Panc1 (cell line): ENCODE measurements around the gene APOBR. TPM values are rescaled to one million over a fixed set of nuclear protein-coding genes. Genes with fewer than 3 reads are reported as not detected.

Source experiments
- ATAC-seq: fragments of 200-7000 bp; cut with Tn5 transposase; 2 replicates; pipeline ENCODE4 v1.9.1; 2020; ENCODE audit warnings: mild to moderate bottlenecking, moderate library complexity
- BruUV-seq: library from RNA; stranded (reverse); fragments of 400-500 nt; replicated peaks from 2 replicates; lab custom pipeline; 2021; lab: Mats Ljungman, UMichigan
- CTCF ChIA-PET: fragments of 300-600 bp; sonication (Branson Sonifier 250); formaldehyde crosslinking; loops from one replicate; lab custom pipeline; 2022; ENCODE audit warnings: antibody characterized with exemption; lab: Charles Lee
- POLR2A ChIA-PET: fragments of 300-600 bp; sonication (Branson Sonifier 250); formaldehyde crosslinking; loops from one replicate; lab custom pipeline; 2022; ENCODE audit warnings: antibody characterized with exemption; lab: Charles Lee
- DNase-seq: peaks from one replicate; pipeline ENCODE4 v3.0.0-alpha.2; 2010; ENCODE audit warnings: low read depth, low spot score
- H3K27ac ChIP-seq: 2 replicates; pipeline ENCODE4 v1.5.1; 2011; ENCODE audit warnings: mild to moderate bottlenecking, low read length, inconsistent platforms
- H3K27me3 ChIP-seq: fragments of 200-500 bp; sonication (Bioruptor generic); 2 replicates; pipeline ENCODE4 v1.6.0; 2014; ENCODE audit warnings: low read length, inconsistent platforms; ENCODE audit not compliant: control insufficient read depth, insufficient read depth
- H3K36me3 ChIP-seq: fragments of 200-500 bp; sonication (Bioruptor generic); 2 replicates; pipeline ENCODE4 v1.5.1; 2014; ENCODE audit warnings: inconsistent platforms, mild to moderate bottlenecking, low read length, moderate library complexity; ENCODE audit not compliant: control insufficient read depth, insufficient read depth
- H3K4me1 ChIP-seq: 2 replicates; pipeline ENCODE4 v1.5.1; 2011; ENCODE audit warnings: inconsistent platforms, mild to moderate bottlenecking, low read length, moderate library complexity; ENCODE audit not compliant: control insufficient read depth, insufficient read depth
- H3K4me3 ChIP-seq, 2 experiments: 2 replicates each; pipeline ENCODE4 v1.5.1; 2011 to 2012; ENCODE audit warnings: low read depth in 2 of 2, low read length in 2 of 2, mild to moderate bottlenecking in 2 of 2, inconsistent platforms in 1 of 2, moderate library complexity in 1 of 2
- H3K9me3 ChIP-seq: fragments of 200-500 bp; sonication (Bioruptor generic); 2 replicates; pipeline ENCODE4 v1.5.1; 2014; ENCODE audit warnings: low read depth, mild to moderate bottlenecking, inconsistent platforms, low read length, moderate library complexity; ENCODE audit not compliant: control insufficient read depth, insufficient read depth
- CTCF ChIP-seq: fragments of 450-650 bp; IDR thresholded peaks from 2 replicates; pipeline ENCODE4 v1.5.1; 2017; ENCODE audit warnings: mild to moderate bottlenecking
- POLR2AphosphoS5 ChIP-seq: IDR thresholded peaks from 2 replicates; pipeline ENCODE4 v1.6.1; 2012; ENCODE audit warnings: mild to moderate bottlenecking, low read depth, low read length, moderate library complexity
- REST ChIP-seq, 2 experiments: IDR thresholded peaks; 2 replicates each; pipeline ENCODE4 v1.6.1; 2011 to 2012; ENCODE audit warnings: low read depth in 2 of 2, control low read depth in 1 of 2, low read length in 1 of 2, mild to moderate bottlenecking in 1 of 2, moderate library complexity in 1 of 2; ENCODE audit not compliant: insufficient read depth in 1 of 2
- SIN3A ChIP-seq: IDR thresholded peaks from 2 replicates; pipeline ENCODE4 v1.6.1; 2012; ENCODE audit warnings: low read depth, mild to moderate bottlenecking, low read length, moderate library complexity, borderline replicate concordance; ENCODE audit not compliant: insufficient read depth
- TCF7L2 ChIP-seq: IDR thresholded peaks from 2 replicates; pipeline ENCODE4 v1.6.1; 2011; ENCODE audit warnings: mild to moderate bottlenecking, low read depth, low read length, inconsistent platforms
- in situ Hi-C: cut with HindIII; loops from 2 replicates; pipeline ENCODE4 v1.10.0; 2016; ENCODE audit warnings: low sequenced_read_pairs, low pct_unique_long_range_greater_than_20kb
- intact Hi-C: fragments of 100-400 bp; cut with micrococcal nuclease; formaldehyde crosslinking; loops from one replicate; pipeline ENCODE4 v1.10.0; 2022; ENCODE audit not compliant: unreplicated experiment
- total RNA-seq: library from RNA; stranded (reverse); gene quantifications from one replicate; pipeline ENCODE4 v1.2.1, GENCODE V29; 2021; ENCODE audit not compliant: unreplicated experiment

The APOBR gene
- total RNA-seq, 1 experiment from 2014 or later, result 0.13 TPM

- no peak overlapping the region for H3K4me3 ChIP-seq
- H3K9me3 ChIP-seq, result no peaks in the 10 kb centered on the region
- TF ChIP-seq POLR2AphosphoS5 (no peak), TCF7L2 (no peak), REST (IDR thresholded peaks at IDR 0.05; ENCODE audit: insufficient read depth in 1 of 2, low read depth in 2 of 2, low read length in 1 of 2) (no peak), SIN3A (no peak), CTCF (no peak)
- POLR2A ChIA-PET, result interaction anchor here (0.6 kb wide), 1 partner anchor 21 kb away, joined by 3 read pairs; no protein-coding TSS in a partner anchor
- ATAC-seq, result no peak
- DNase-seq, result no peak
- no peaks in the 10 kb centered on the region; the same call in 1 of the 2 replicates for H3K4me1 ChIP-seq
- H3K27me3 ChIP-seq, result no peaks in the 10 kb centered on the region
- CTCF ChIA-PET, result interaction anchor here (0.5 kb wide), 1 partner anchor 47 kb away, joined by 3 read pairs; no protein-coding TSS in a partner anchor
- no peak overlapping the region for H3K27ac ChIP-seq
- in situ Hi-C loops (no loop called here), intact Hi-C loops (no loop called here)
- H3K36me3 ChIP-seq, result no peaks in the 10 kb centered on the region
- BruUV-seq, result no TSS peak
Observed at GRCh38 chr16:28548306-28548802, 53.9 kb downstream of the APOBR start.

Other genes starting within 250 kb of the APOBR start
- gene SBK1, start 202.1 kb upstream of the APOBR start, total RNA-seq, result 2.4 TPM
- gene NPIPB6, start 131.1 kb upstream of the APOBR start, total RNA-seq, result 1.3 TPM
- gene EIF3CL, start 90.8 kb upstream of the APOBR start, total RNA-seq, result 64.2 TPM
- 0.18 TPM for gene NPIPB7, start 22.3 kb upstream of the APOBR start, total RNA-seq
- 60.9 TPM for gene CLN3, start 2.6 kb upstream of the APOBR start, total RNA-seq
- gene IL27, start 12.2 kb downstream of the APOBR start, total RNA-seq, result not detected
- gene NUPR1, start 44.3 kb downstream of the APOBR start, total RNA-seq, result 79.7 TPM
- 29.5 TPM for gene SGF29, start 59.3 kb downstream of the APOBR start, total RNA-seq
- gene SULT1A2, start 102.4 kb downstream of the APOBR start, total RNA-seq, result not detected
- gene SULT1A1, start 115.4 kb downstream of the APOBR start, total RNA-seq, result 1.5 TPM
- not detected for gene NPIPB8, start 143.4 kb downstream of the APOBR start, total RNA-seq
- 526 TPM for gene EIF3C, start 216.8 kb downstream of the APOBR start, total RNA-seq